OCI-M1 (cell line): ENCODE results near the gene PTPRQ.
"Not testable (repeated sequence)": the region's sequence is repeated elsewhere in the genome, so short reads cannot be mapped to it uniquely, and the experiment has no call there.

ENCODE experiments used
- DNase-seq: peaks from one replicate; lab custom pipeline; 2025; lab: John Stamatoyannopoulos, UW

Gene PTPRQ

GRCh38 chr12:80472911-80473500 lies 29.0 kb downstream of the PTPRQ start:
- peak; percentile 78 for DNase-seq

GRCh38 chr12:80477521-80478145 lies 33.6 kb downstream of the PTPRQ start:
- not testable (repeated sequence) for DNase-seq

- DNase-seq: no peak
Observed at GRCh38 chr12:80484746-80485145, 40.7 kb downstream of the PTPRQ start.

DNA sequence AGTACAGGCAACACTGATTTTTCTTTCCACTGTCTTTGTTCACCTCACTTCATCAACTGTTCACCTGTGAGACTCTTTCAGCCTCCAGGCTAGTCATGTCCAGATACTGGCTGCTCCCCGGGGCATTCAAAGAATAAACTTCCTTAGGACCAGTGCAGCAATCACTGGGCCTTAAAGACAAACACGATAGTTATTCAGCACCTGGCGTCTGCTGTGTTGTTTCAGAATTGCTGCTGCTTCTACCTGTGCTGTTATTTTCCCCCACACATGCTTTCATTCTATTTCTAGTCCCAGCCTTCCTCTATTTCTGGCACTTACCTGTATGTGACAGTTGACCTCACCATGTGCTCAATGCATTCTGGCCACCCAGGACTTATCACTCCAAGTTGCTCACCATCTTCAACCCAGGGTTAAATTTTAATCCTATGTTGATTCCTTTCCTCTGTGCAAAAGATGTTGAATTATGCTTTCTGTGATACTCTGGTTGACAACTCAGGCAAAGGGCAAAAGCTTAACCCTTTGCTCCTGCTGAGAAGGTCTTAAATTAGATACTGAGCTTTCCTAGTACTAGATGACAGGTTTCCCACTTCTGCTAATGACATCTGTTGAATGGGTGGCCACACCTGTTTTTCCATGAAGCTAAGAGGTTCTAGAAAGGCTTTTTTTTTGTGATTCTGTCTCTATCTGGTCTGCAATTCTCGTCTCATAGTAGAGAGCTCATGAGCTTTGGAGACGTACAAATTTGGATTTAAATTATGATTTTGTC lies 41.4 kb downstream of the PTPRQ start:
- DNase-seq: no peak

GRCh38 chr12:80490329-80490728 lies 46.3 kb downstream of the PTPRQ start:
- no peak for DNase-seq

- no peak for DNase-seq
Observed at GRCh38 chr12:80491166-80491565, 47.1 kb downstream of the PTPRQ start.

- no peak for DNase-seq
Observed at GRCh38 chr12:80493466-80493865, 49.4 kb downstream of the PTPRQ start.

DNA sequence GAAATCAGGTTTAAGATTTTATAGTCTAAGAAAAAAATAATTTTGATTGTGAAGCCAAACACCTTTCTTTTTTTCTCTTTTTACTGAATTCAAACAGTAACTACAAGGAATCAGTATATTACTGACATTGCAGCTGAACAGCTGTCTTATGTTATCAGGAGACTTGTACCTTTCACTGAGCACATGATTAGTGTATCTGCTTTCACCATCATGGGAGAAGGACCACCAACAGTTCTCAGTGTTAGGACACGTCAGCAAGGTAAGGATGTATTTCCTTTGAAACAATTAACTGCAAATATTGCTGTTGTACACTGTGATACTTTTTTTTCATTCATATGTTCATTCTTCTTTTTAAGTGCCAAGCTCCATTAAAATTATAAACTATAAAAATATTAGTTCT lies 50.8 kb downstream of the PTPRQ start:
- DNase-seq: no peak

DNA sequence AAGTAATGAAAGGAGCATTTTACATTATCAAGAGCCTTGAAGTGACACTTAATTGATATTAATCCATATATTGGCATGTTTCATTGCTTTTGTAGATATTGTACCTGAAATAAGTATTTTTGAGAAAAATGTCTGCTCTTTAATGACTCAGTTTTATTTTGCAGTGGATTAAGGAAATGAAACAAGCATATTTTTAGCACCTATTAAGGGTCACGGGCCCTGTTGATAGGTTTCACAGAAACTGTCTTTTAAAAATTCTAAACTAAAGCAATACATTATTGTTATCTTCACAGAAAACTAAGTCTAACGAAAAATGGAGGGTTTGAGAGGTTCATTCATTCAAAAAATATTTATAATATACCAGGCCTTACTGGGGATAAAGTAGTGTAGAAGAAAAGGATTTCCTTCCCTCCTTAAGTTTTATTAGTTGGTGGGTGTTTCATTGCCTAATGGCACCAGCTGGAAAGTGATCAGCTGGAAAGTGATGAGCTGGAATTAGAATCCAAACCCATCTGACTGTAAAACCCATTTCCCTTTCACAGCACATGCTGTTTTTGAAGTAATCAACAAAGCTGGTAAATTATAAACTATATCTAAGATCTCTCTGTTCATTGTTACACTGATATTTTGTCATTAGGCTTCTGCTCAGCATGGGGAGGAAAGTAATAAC lies 54.2 kb downstream of the PTPRQ start:
- no peak for DNase-seq

GRCh38 chr12:80504389-80505163 lies 60.5 kb downstream of the PTPRQ start:
- peak; percentile 54 for DNase-seq

- no peak for DNase-seq
Observed at GRCh38 chr12:80509781-80510556, 65.9 kb downstream of the PTPRQ start.

DNA sequence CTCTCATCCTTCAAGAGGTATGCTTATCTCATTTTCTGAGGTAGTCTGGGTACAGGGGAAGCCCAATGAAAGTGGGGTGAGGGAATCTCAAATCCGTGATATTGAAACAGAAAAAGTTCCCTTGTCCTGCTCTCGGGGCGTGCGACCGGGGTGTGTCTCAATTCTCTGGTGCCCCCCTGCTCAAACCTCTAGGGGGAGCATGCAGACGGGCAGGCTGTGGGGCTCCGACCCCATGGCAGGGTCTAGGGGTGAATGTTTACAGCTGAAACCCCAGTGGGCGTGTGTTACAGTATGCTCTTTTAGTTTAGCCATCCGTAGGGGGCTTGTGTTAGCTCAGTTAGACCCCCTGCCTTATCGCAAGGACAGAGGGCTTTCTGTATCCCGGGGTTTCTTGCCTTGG lies 68.7 kb downstream of the PTPRQ start:
- DNase-seq: no peak

- DNase-seq: no peak
Observed at GRCh38 chr12:80513211-80513610, 69.2 kb downstream of the PTPRQ start.

- no peak for DNase-seq
Observed at GRCh38 chr12:80517655-80518054, 73.6 kb downstream of the PTPRQ start.

GRCh38 chr12:80531646-80532045 lies 87.6 kb downstream of the PTPRQ start:
- DNase-seq: no peak

- DNase-seq: no peak
Observed at GRCh38 chr12:80539029-80539428, 95.0 kb downstream of the PTPRQ start.

DNA sequence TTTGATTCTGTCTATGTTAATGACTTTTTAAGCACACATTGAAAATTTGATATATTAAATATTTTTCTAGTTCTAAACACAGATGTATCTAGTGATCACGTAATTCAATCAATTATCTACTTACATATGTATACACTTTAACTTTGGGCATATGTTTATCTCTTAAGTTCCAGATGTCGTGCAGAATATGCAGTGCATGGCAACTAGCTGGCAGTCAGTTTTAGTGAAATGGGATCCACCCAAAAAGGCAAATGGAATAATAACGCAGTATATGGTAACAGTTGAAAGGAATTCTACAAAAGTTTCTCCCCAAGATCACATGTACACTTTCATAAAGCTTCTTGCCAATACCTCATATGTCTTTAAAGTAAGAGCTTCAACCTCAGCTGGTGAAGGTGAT lies 105.3 kb downstream of the PTPRQ start:
- no peak for DNase-seq

GRCh38 chr12:80551897-80552296 lies 107.9 kb downstream of the PTPRQ start:
- no peak for DNase-seq

GRCh38 chr12:80553316-80553715 lies 109.3 kb downstream of the PTPRQ start:
- no peak for DNase-seq

DNA sequence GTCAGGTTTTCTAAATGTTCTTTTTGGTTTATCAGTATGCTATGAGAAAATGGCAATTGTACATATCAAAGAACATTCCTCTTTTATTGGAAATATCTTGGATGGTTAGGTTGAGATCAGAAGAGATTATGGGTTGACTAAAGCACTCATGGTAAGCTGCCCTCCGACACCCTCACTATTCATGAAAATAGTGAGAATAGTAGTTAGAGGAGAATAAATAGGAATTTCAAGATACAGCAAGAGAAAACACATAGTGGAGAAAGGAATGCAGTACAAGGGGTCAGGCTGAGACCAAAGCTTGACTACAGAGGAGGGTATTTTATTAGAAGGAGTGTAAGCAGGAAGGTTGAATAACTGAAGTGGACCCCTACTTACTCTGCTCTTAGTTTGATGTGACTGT lies 112.5 kb downstream of the PTPRQ start:
- DNase-seq: no peak

DNA sequence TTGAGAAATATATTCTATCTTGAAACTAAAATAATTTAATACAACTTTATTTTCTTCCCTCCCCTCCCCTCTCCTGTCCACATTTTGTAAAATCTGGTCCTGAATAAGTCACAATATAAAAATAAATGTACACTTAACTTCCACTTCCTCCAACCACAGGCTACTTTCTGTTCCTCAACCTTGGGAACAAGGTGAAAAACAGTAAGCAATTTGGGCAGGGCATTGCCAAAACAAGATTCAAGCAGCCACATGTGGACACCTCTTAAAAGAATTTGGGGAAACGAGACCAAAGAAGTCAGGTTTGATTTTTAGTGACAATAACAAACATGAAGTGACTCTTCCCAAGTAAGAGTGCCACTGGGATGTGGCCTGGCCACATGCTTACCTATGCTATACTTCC lies 115.7 kb downstream of the PTPRQ start:
- no peak for DNase-seq
